NT2/D1 (cell line): ENCODE data around the gene LIMCH1.

Source experiments
- DNase-seq: peaks from one replicate; pipeline ENCODE4 v3.0.0-alpha.2; 2011; ENCODE audit warnings: low read depth, low spot score
- H3K27me3 ChIP-seq: 2 replicates; pipeline ENCODE4 v1.6.0; 2011; ENCODE audit warnings: mild to moderate bottlenecking; ENCODE audit not compliant: insufficient read length, insufficient read depth
- H3K36me3 ChIP-seq: 2 replicates; pipeline ENCODE4 v1.6.1; 2011; ENCODE audit warnings: mild to moderate bottlenecking, low read length, mixed read lengths; ENCODE audit not compliant: insufficient read depth, insufficient read length
- H3K4me1 ChIP-seq: 2 replicates; pipeline ENCODE4 v1.5.1; 2011; ENCODE audit not compliant: insufficient read depth, insufficient read length
- H3K4me3 ChIP-seq: 2 replicates; pipeline ENCODE4 v1.5.1; 2011; ENCODE audit warnings: low read depth; ENCODE audit not compliant: insufficient read length
- H3K9ac ChIP-seq: 2 replicates; pipeline ENCODE4 v1.6.0; 2011; ENCODE audit warnings: low read depth; ENCODE audit not compliant: insufficient read length
- H3K9me3 ChIP-seq: 2 replicates; pipeline ENCODE4 v1.5.1; 2011; ENCODE audit warnings: mild to moderate bottlenecking, low read length; ENCODE audit not compliant: insufficient read depth
- SUZ12 ChIP-seq: IDR thresholded peaks from 2 replicates; pipeline ENCODE4 v1.6.1; 2011; ENCODE audit not compliant: insufficient read length, insufficient read depth; ENCODE audit errors: extremely low read depth
- YY1 ChIP-seq: IDR thresholded peaks from 2 replicates; pipeline ENCODE4 v1.6.1; 2011; ENCODE audit not compliant: insufficient read length, insufficient read depth
- ZNF274 ChIP-seq: IDR thresholded peaks from 2 replicates; pipeline ENCODE4 v1.6.1; 2011; ENCODE audit warnings: mild to moderate bottlenecking, low read depth, low read length

Gene LIMCH1

GRCh38 chr4:41540687-41541086 is 2.7 kb downstream of the LIMCH1 start:
- Histone ChIP-seq H3K9ac (no peak overlapping the region), H3K4me3 (no peak overlapping the region), H3K9me3 (no peaks in the 10 kb centered on the region), H3K36me3 (no peaks in the 10 kb centered on the region), H3K27me3 (no peaks in the 10 kb centered on the region), H3K4me1 (peaks cover 3% of the 10 kb centered on the region)
- DNase-seq, result no peak
- no peak for TF ChIP-seq YY1
- no peak for TF ChIP-seq SUZ12
- TF ChIP-seq ZNF274, result no peak

- no peak for DNase-seq
- no peak overlapping the region for H3K9ac ChIP-seq
- TF ChIP-seq YY1 (no peak), SUZ12 (no peak), ZNF274 (no peak)
Measured at GRCh38 chr4:41541687-41542094, 3.7 kb downstream of the LIMCH1 start.

GRCh38 chr4:41542526-41543275 is 4.7 kb downstream of the LIMCH1 start:
- no peak overlapping the region for H3K4me3 ChIP-seq
- TF ChIP-seq SUZ12 (no peak), YY1 (no peak), ZNF274 (no peak)
- no peaks in the 10 kb centered on the region for H3K36me3 ChIP-seq
- peaks cover 3% of the 10 kb centered on the region for H3K4me1 ChIP-seq
- no peaks in the 10 kb centered on the region for H3K27me3 ChIP-seq
- no peak for DNase-seq
- H3K9me3 ChIP-seq, result no peaks in the 10 kb centered on the region
- no peak overlapping the region for H3K9ac ChIP-seq

More at GRCh38 chr4:41541687-41542094, 3.7 kb downstream of the LIMCH1 start:
- H3K4me1 ChIP-seq, result peaks cover 3% of the 10 kb centered on the region
- no peaks in the 10 kb centered on the region for H3K36me3 ChIP-seq
- H3K9me3 ChIP-seq, result no peaks in the 10 kb centered on the region
- H3K27me3 ChIP-seq, result no peaks in the 10 kb centered on the region
- H3K4me3 ChIP-seq, result no peak overlapping the region

- no peak for TF ChIP-seq ZNF274
- TF ChIP-seq YY1, result no peak
- TF ChIP-seq SUZ12, result no peak
Measured at GRCh38 chr4:41545238-41545637, 7.3 kb downstream of the LIMCH1 start.

GRCh38 chr4:41546638-41547037 is 8.7 kb downstream of the LIMCH1 start:
- Histone ChIP-seq H3K9ac (no peak overlapping the region), H3K4me3 (no peak overlapping the region), H3K9me3 (no peaks in the 10 kb centered on the region), H3K27me3 (no peaks in the 10 kb centered on the region), H3K36me3 (no peaks in the 10 kb centered on the region), H3K4me1 (no peaks in the 10 kb centered on the region)
- no peak for DNase-seq
- TF ChIP-seq ZNF274 (no peak), YY1 (no peak), SUZ12 (no peak)

More at GRCh38 chr4:41545238-41545637, 7.3 kb downstream of the LIMCH1 start:
- DNase-seq, result no peak
- Histone ChIP-seq H3K4me1 (no peaks in the 10 kb centered on the region), H3K9me3 (no peaks in the 10 kb centered on the region), H3K4me3 (no peak overlapping the region), H3K36me3 (no peaks in the 10 kb centered on the region), H3K27me3 (no peaks in the 10 kb centered on the region), H3K9ac (no peak overlapping the region)

GRCh38 chr4:41548305-41548880 is 10.4 kb downstream of the LIMCH1 start:
- H3K9ac ChIP-seq, result no peak overlapping the region
- no peak for TF ChIP-seq YY1
- no peak for TF ChIP-seq ZNF274
- no peak for TF ChIP-seq SUZ12
- H3K9me3 ChIP-seq, result no peaks in the 10 kb centered on the region
- H3K4me3 ChIP-seq, result no peak overlapping the region
- no peaks in the 10 kb centered on the region for H3K4me1 ChIP-seq
- H3K36me3 ChIP-seq, result no peaks in the 10 kb centered on the region
- no peak for DNase-seq
- no peaks in the 10 kb centered on the region for H3K27me3 ChIP-seq

GRCh38 chr4:41549478-41549877 is 11.5 kb downstream of the LIMCH1 start:
- Histone ChIP-seq H3K36me3 (no peaks in the 10 kb centered on the region), H3K27me3 (no peaks in the 10 kb centered on the region), H3K4me3 (no peak overlapping the region), H3K9ac (no peak overlapping the region), H3K9me3 (no peaks in the 10 kb centered on the region), H3K4me1 (no peaks in the 10 kb centered on the region)
- TF ChIP-seq SUZ12 (no peak), YY1 (no peak)
- no peak for DNase-seq

- Histone ChIP-seq H3K4me1 (no peaks in the 10 kb centered on the region), H3K9me3 (no peaks in the 10 kb centered on the region), H3K4me3 (no peak overlapping the region), H3K27me3 (no peaks in the 10 kb centered on the region), H3K36me3 (no peaks in the 10 kb centered on the region), H3K9ac (no peak overlapping the region)
- no peak for DNase-seq
- TF ChIP-seq YY1 (no peak), SUZ12 (no peak), ZNF274 (no peak)
Measured at GRCh38 chr4:41550308-41550707, 12.4 kb downstream of the LIMCH1 start.
